Activated T-cell treated with anti-CD3 and anti-CD28 coated beads for 24 hours (primary cell): ENCODE measurements around the gene MYBPC1.
"Not testable (repeated sequence)": the region's sequence is repeated elsewhere in the genome, so short reads cannot be mapped to it uniquely, and the experiment has no call there.

Experiments
- DNase-seq: peaks from one replicate; pipeline ENCODE4 v3.0.0-alpha.2; 2020; ENCODE audit warnings: low read depth

The MYBPC1 gene

GRCh38 chr12:101734482-101734881 is 139.7 kb downstream of the MYBPC1 start:
- not testable (repeated sequence) for DNase-seq
